OCI-LY7 (cell line): ENCODE measurements around the gene CELF6. TPM values are rescaled to one million over a fixed set of nuclear protein-coding genes. Genes with fewer than 3 reads are reported as not detected.

Experiments
- BruUV-seq: library from RNA; stranded (reverse); fragments of 400-500 nt; replicated peaks from 2 replicates; lab custom pipeline; 2021; lab: Mats Ljungman, UMichigan
- CTCF ChIA-PET: fragments of 300-600 bp; sonication (Branson Sonifier 250); formaldehyde crosslinking; loops from one replicate; lab custom pipeline; 2022; ENCODE audit warnings: antibody characterized with exemption; ENCODE audit not compliant: unreplicated experiment; lab: Charles Lee
- POLR2A ChIA-PET: fragments of 300-600 bp; sonication (Branson Sonifier 250); formaldehyde crosslinking; loops from one replicate; lab custom pipeline; 2022; ENCODE audit warnings: antibody characterized with exemption; lab: Charles Lee
- DNase-seq: peaks from one replicate; pipeline ENCODE4 v3.0.0-alpha.2; 2015; ENCODE audit warnings: low spot score
- H2AFZ ChIP-seq: fragments of 200-600 bp; sonication (generic), shearing (Covaris generic); 2 replicates; pipeline ENCODE4 v1.6.1; 2014; ENCODE audit warnings: mild to moderate bottlenecking, antibody characterized with exemption, low read length, moderate library complexity
- H3K27ac ChIP-seq: fragments of 200-600 bp; sonication (generic); 2 replicates; pipeline ENCODE4 v1.5.1; 2014; ENCODE audit warnings: mixed run types, low read depth, mild to moderate bottlenecking, moderate library complexity, low read length, inconsistent platforms; ENCODE audit not compliant: poor library complexity, severe bottlenecking
- H3K36me3 ChIP-seq: fragments of 200-600 bp; sonication (generic); 2 replicates; pipeline ENCODE4 v1.6.1; 2014; ENCODE audit warnings: mild to moderate bottlenecking, antibody characterized with exemption, low read length, moderate library complexity, mixed read lengths; ENCODE audit not compliant: insufficient read depth
- H3K4me1 ChIP-seq: fragments of 200-600 bp; sonication (generic); 2 replicates; pipeline ENCODE4 v1.5.1; 2014; ENCODE audit warnings: mild to moderate bottlenecking, low read length; ENCODE audit not compliant: insufficient read depth, poor library complexity, severe bottlenecking
- H3K4me2 ChIP-seq: fragments of 200-600 bp; sonication (generic); 2 replicates; pipeline ENCODE4 v1.6.1; 2014; ENCODE audit warnings: mild to moderate bottlenecking, low read length
- H3K4me3 ChIP-seq: fragments of 200-600 bp; sonication (generic); 2 replicates; pipeline ENCODE4 v1.5.1; 2014; ENCODE audit warnings: mild to moderate bottlenecking, low read depth, low read length; ENCODE audit not compliant: poor library complexity, severe bottlenecking
- H3K79me2 ChIP-seq: fragments of 200-600 bp; sonication (generic); 2 replicates; pipeline ENCODE4 v1.6.1; 2016; ENCODE audit warnings: low read depth, mild to moderate bottlenecking, low read length, moderate library complexity, mixed read lengths; ENCODE audit not compliant: insufficient read depth
- H3K9me2 ChIP-seq: fragments of 200-600 bp; sonication (generic); 2 replicates; pipeline ENCODE4 v1.6.1; 2016; ENCODE audit warnings: mild to moderate bottlenecking, low read length, mixed read lengths; ENCODE audit not compliant: insufficient read depth
- H3K9me3 ChIP-seq: fragments of 200-600 bp; sonication (generic); 2 replicates; pipeline ENCODE4 v1.6.1; 2014; ENCODE audit warnings: mild to moderate bottlenecking, mixed run types, low read length, mixed read lengths
- H4K20me1 ChIP-seq: fragments of 200-600 bp; sonication (generic); 2 replicates; pipeline ENCODE4 v1.6.1; 2014; ENCODE audit warnings: mild to moderate bottlenecking, antibody characterized with exemption, low read length, moderate library complexity, mixed read lengths; ENCODE audit not compliant: insufficient read depth
- CTCF ChIP-seq: fragments of 200-600 bp; sonication (generic); conservative IDR thresholded peaks from 2 replicates; pipeline ENCODE4 v1.5.1; 2014; ENCODE audit warnings: mild to moderate bottlenecking, antibody characterized with exemption, low read length, moderate library complexity, mixed read lengths
- EZH2phosphoT487 ChIP-seq: fragments of 200-600 bp; sonication (generic); IDR thresholded peaks from 2 replicates; pipeline ENCODE4 v1.6.1; 2018; ENCODE audit warnings: low read depth, borderline replicate concordance, mild to moderate bottlenecking, mixed run types, antibody characterized with exemption, low read length, moderate library complexity, mixed read lengths
- intact Hi-C: fragments of 100-400 bp; cut with micrococcal nuclease; formaldehyde crosslinking; loops from one replicate; pipeline ENCODE4 v1.10.0; 2022; ENCODE audit not compliant: unreplicated experiment
- total RNA-seq, 2 experiments: library from RNA; depleted of rRNA in 1 of 2; stranded (reverse); fragments of >200 nt in 1 of 2; shearing (Covaris generic) in 1 of 2; gene quantifications; 2 replicates each; pipeline ENCODE4 v1.2.3, GENCODE V29; 2014 to 2022

CELF6 gene
- total RNA-seq, 2 experiments from 2014 or later: 0.78 to 0.79 TPM

- H4K20me1 ChIP-seq: no peaks in the 10 kb centered on the region
- no peak for DNase-seq
- no peak overlapping the region for H3K27ac ChIP-seq
- no TSS peak for BruUV-seq
- H3K4me2 ChIP-seq: no peak overlapping the region
- intact Hi-C loops: no loop called here
- ChIA-PET CTCF (no interaction called here), POLR2A (no interaction called here)
- no peaks in the 10 kb centered on the region for H3K9me2 ChIP-seq
- TF ChIP-seq EZH2phosphoT487: no peak
- TF ChIP-seq CTCF: no peak
- H3K4me3 ChIP-seq: no peak overlapping the region
- H3K4me1 ChIP-seq: peaks cover 12% of the 10 kb centered on the region
- H3K36me3 ChIP-seq: peaks cover 14% of the 10 kb centered on the region; the same call in 1 of the 2 replicates
- H3K79me2 ChIP-seq: peaks cover 14% of the 10 kb centered on the region
- H2AFZ ChIP-seq: no peak overlapping the region
- H3K9me3 ChIP-seq: no peaks in the 10 kb centered on the region
Measured at GRCh38 chr15:72235298-72235697, 84.7 kb downstream of the CELF6 start.

Other genes starting within 250 kb of the CELF6 start
- 26.2 and 26.4 TPM in 2 replicates for gene MYO9A, start 202.0 kb downstream of the CELF6 start, total RNA-seq (2014; rRNA removed; shearing (Covaris generic))
- gene MYO9A, start 202.0 kb downstream of the CELF6 start, total RNA-seq (2022): 119 and 125 TPM in 2 replicates
- 0.69 and 2.8 TPM in 2 replicates for gene SENP8, start 201.8 kb downstream of the CELF6 start, total RNA-seq (2014; rRNA removed; shearing (Covaris generic))
- gene SENP8, start 201.8 kb downstream of the CELF6 start, total RNA-seq (2022): 3.9 and 4.6 TPM in 2 replicates
- gene GRAMD2A, start 122.4 kb downstream of the CELF6 start, total RNA-seq (2014; rRNA removed; shearing (Covaris generic)): not detected in 2 replicates
- gene GRAMD2A, start 122.4 kb downstream of the CELF6 start, total RNA-seq (2022): not detected in 2 replicates
- gene PKM, start 89.0 kb downstream of the CELF6 start, total RNA-seq (2014; rRNA removed; shearing (Covaris generic)): 861 and 917 TPM in 2 replicates
- 791 and 1,131 TPM in 2 replicates for gene PKM, start 89.0 kb downstream of the CELF6 start, total RNA-seq (2022)
- gene PARP6, start 47.6 kb downstream of the CELF6 start, total RNA-seq (2014; rRNA removed; shearing (Covaris generic)): 53.6 and 58.3 TPM in 2 replicates
- gene PARP6, start 47.6 kb downstream of the CELF6 start, total RNA-seq (2022): 73.3 and 85.4 TPM in 2 replicates
- 36.2 and 51.3 TPM in 2 replicates for gene HEXA, start 55.9 kb upstream of the CELF6 start, total RNA-seq (2014; rRNA removed; shearing (Covaris generic))
- 80.2 and 82.6 TPM in 2 replicates for gene HEXA, start 55.9 kb upstream of the CELF6 start, total RNA-seq (2022)
- 1.1 TPM in 1 of 2 replicates, not detected in the other for gene TMEM202, start 78.1 kb upstream of the CELF6 start, total RNA-seq (2014; rRNA removed; shearing (Covaris generic))
- gene TMEM202, start 78.1 kb upstream of the CELF6 start, total RNA-seq (2022): not detected in 2 replicates
- 33.0 and 37.1 TPM in 2 replicates for gene ARIH1, start 154.2 kb upstream of the CELF6 start, total RNA-seq (2014; rRNA removed; shearing (Covaris generic))
- 142 and 153 TPM in 2 replicates for gene ARIH1, start 154.2 kb upstream of the CELF6 start, total RNA-seq (2022)